H1 (cell line): ENCODE results near the gene MIA2. TPM values are rescaled to one million over a fixed set of nuclear protein-coding genes. Genes with fewer than 3 reads are reported as not detected.

ENCODE experiments used
- ASH2L ChIP-seq: fragments of 200-600, 300-600 bp; sonication (generic); IDR thresholded peaks from one replicate; pipeline ENCODE4 v1.7.1; 2017; ENCODE audit warnings: low read length
- CHD7 ChIP-seq: fragments of 300-600 bp; sonication (generic); IDR thresholded peaks from 2 replicates; pipeline ENCODE4 v1.7.1; 2012; ENCODE audit warnings: low read length, moderate library complexity, mild to moderate bottlenecking, inconsistent platforms; ENCODE audit not compliant: insufficient replicate concordance
- SP2 ChIP-seq: IDR thresholded peaks from 2 replicates; pipeline ENCODE4 v1.6.1; 2012; ENCODE audit warnings: mild to moderate bottlenecking, low read length, inconsistent platforms
- SP4 ChIP-seq: IDR thresholded peaks from 2 replicates; pipeline ENCODE4 v1.6.1; 2012; ENCODE audit warnings: low read length, inconsistent platforms
- TAF7 ChIP-seq: optimal IDR thresholded peaks from 2 replicates; pipeline ENCODE3; 2011; ENCODE audit warnings: low read depth, mild to moderate bottlenecking, inconsistent platforms, low read length, moderate library complexity, borderline replicate concordance
- polyA plus RNA-seq, 7 experiments: library from polyadenylated mRNA; depleted of rRNA in 3 of 7; stranded (reverse) in 5 of 7; unstranded in 2 of 7; fragments of >200 nt in 5 of 7; fragments of 200-250 nt in 2 of 7; gene quantifications; 1 replicate in 5 of 7; 2 replicates in 1 of 7; 4 replicates in 1 of 7; pipeline versions ENCODE4 v1.2.1 to v1.2.3, GENCODE V29; 2011 to 2013; ENCODE audit warnings: missing spikeins in 2 of 7, mixed read lengths in 2 of 7
- total RNA-seq: library from RNA; stranded (reverse); fragmentation: NEBNext Ultra II Directional; extraction: Animal tissue kit (Norgen Biotek cat#: 25700); gene quantifications from 2 replicates; pipeline ENCODE4 v1.2.1, GENCODE V29; 2021

Gene MIA2
- total and polyA plus RNA-seq, 2 of the 8 experiments (the other 6 are each of a cell fraction or from before 2014, with no cell fraction given) = 10.1 to 15.0 TPM

- TF ChIP-seq CHD7 (no peak), TAF7 (no peak), ASH2L (no peak), SP4 (no peak), SP2 (no peak)
- TF ChIP-seq, all 59 proteins: peak for 0
These were observed 14.6 kb upstream of the MIA2 start (continued) for GRCh38 chr14:39219075-39219499.
